GM19397 (cell line): ENCODE measurements around the gene CASP9.
A peak's percentile ranks its signal among the peaks of the same experiment; 100 is the strongest.
"Not testable (repeated sequence)": the region's sequence is repeated elsewhere in the genome, so short reads cannot be mapped to it uniquely, and the experiment has no call there.

Source experiments
- ATAC-seq: cut with Tn5 transposase; IDR thresholded peaks from one replicate; pipeline ENCODE4 v1.9.1; 2021; ENCODE audit warnings: mild to moderate bottlenecking, moderate library complexity; ENCODE audit not compliant: unreplicated experiment

The CASP9 gene

DNA sequence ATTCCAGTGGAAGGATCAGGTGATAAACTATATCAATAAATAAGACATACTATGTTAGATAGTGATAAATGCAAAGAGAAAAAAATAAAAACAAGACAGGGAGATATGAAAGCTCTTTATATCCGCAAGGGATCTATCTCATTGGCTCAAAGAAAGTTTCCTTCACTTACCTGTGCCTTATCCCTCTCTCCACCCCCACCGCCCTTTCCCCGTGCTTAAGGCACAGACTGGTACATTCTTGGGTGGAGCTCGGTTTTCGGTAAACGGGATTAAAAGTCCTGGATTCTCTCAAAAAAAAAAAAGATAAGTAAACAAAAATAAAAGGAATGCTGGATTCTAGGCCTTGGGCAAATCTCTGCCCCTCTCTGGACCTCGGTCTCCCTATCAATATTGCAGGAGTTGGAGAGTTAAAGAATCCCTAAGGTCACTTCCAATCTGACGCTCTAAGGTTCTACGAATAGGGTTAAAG lies 2.0 kb upstream of the CASP9 start:
- ATAC-seq, result no peak

DNA sequence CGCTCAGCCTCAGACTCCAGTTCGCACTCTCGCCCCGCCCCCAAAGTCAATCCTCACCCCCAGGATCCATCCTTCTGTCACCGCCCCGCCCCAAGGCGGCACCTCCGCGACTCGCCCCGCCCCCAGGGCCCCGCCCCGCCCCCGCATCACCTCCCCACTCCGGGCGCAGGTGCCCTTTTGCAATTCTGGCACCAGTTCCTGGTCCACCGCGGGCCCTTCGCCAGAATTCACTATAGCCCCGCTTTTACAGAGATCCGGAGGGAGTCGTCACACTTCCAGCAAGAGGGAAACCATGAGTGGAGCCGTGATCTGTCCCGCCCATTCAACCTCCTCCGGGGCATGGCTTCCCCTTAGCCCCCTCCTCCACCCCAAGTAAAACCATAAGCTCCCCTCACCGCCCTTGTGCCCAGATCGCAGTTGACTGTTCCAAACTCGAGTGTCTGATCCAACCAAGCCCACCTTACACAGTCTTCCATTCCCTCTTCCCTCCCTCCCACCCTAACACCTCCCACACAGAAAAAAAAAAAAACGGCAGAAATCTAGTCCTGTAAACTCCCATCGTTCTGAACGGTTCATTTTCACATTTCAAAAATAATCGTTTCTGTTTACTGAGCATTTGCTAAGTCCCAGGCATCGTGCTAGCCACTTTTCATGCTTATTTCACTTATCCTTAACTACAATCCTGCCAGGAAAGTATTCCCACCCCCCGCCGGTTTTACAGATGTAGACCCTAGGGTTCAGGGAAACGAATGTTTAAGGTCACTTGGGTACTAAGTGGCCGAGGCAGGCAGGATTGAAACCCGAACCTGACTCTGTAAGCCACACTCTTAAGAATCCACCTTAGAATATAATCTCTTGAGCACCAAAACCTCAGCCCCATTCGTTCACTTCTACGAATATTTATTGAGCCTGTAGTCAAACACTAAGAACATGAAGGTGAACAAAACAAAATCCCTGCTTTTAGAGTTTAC lies 1.3 kb upstream of the CASP9 start:
- peak; percentile 41 for ATAC-seq

DNA sequence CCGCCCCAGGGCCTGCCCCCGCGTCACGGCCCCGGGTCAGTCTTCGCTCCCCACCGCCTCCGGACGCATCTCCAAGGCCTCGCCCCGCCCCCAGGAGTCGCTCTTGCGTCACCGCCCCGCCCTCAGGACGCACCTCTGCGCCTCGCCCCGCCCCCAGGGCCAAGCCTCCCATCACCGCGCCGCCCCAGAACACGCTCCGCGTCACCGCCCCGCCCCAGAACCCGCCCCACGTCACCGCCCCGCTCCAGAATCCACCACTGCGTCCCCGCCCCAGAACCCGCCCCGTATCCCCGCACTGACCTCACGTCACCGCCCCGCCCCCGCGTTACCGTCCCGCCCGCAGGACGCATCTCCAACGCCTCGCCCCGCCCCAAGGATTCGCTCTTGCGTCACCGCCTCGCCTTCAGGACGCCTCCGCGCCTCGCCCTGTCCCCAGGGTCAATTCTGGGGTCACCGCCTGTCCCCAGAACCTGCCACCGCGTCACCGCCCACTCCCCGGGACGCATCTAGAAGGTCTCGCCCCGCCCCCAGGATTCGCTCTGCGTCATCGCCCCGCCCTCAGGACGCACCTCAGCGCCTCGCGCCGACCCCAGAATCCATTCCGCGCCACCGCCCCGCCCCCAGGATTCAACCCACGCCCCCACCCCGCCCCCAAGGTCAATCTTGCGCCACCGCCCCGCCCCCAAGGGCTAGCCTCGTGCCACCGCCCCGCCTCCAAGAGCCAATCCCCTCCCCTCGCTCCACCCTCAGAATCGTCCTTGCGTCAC lies 451 bp upstream of the CASP9 start:
- ATAC-seq, result peak; percentile 44

DNA sequence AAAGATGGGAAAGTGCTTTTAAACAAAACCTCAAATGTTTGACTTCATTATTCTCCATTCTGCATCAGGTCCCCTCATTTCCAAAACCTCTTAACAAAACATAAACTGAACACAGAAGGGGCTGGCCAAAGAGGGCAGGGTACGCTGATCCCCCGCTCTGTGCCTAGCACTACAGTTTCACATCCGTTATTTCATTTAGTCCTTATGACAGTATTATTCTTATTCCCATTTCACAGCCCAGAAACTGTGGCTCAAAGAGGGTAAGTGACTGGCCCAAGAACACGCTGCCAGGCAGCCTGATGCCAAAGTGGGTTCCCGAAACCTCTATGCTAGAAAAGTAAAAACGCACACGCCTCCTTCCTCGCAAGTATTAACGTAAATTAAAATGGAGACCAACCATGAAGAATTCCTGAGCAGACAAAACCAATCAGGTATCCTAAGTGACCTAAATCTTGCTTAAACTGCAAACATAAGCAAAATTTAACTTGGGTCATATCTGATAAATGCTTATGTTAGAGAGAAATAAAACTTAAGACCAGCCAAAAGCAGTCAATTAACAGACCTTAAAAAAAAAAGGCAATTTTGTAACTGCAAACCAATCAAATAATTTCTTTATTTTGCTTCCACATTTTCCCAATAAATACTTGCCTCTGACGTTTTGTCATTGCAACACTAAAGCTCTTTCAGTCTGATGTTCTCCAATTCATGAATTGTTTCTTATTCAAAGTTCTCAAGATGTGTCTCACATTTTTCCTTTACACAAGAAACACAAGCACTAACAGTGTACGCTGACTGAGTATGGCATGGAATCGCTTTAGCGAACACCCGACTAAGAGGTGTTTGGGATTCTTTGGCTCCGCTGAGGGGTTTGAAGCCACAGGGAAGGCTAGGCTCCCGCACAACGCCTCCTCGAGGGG lies 653 bp downstream of the CASP9 start:
- no peak for ATAC-seq

DNA sequence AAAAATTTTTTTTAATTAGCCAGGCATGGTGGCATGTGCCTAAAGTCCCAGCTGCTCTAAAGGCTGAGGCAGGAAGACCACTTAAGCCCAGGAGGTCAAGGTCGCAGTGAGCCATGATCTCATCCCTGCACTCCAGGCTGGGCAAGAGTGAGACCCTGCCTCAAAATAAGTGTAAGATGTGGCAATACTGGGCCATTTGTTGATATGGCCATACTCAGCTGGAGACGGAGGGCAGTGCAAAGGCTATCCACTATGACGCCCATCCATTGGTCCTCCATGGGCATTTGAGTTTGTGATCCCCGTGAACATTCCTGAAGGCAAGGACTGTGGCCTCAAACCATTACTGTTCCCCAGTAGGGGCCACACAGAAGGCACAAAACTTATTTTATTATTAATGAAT lies 1.5 kb downstream of the CASP9 start:
- ATAC-seq, result no peak

DNA sequence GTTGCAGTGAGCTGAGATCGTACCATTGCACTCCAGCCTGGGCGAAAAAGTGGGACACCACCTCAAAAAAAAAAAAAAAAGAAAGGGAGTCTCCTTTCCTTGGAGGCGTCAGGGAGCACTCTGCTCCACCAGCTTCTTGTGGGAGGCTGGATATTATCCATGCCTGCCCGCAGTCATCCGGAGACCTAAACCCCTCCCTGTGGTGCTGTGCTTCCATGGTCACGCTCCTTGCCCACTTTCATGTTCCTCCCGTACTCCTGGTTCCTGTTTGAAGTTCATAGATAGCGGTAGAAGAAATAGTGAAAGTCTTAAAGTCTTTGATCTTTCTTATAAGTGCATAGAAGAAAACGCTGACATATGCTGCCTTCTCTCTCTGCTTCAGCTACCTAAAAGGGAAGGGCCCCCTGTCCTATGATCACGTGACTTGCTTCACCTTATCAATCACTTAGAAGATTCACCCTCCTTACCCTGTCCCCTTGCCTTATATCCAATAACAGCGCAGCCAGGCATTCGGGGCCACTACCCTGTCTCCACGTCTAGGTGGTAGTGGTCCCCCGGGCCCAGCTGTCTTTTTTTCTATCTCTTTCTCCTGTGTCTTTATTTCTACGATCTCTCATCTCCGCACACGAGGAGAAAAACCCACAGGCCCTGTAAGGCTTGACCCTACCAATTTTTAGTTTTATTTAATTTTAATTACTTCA lies 2.7 kb downstream of the CASP9 start:
- not testable (repeated sequence) for ATAC-seq

DNA sequence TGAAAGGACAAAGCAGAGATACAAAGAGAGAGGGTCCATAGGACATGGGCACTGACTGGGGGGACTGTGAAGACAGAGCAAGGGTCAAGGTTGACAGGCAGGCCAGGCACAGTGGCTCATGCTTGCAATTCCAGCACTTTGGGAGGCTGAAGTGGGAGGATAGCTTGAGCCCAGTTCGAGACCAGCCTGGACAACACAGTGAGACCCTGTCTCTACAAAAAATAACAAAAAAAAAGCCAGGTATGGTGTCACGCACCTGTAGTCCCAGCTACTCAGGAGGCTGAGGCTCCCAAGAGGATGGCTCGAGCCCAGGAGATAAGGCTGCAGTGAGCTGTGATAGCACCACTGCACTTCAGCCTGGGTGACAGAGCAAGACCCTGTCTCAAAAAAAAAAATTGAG lies 4.4 kb downstream of the CASP9 start:
- ATAC-seq, result no peak

DNA sequence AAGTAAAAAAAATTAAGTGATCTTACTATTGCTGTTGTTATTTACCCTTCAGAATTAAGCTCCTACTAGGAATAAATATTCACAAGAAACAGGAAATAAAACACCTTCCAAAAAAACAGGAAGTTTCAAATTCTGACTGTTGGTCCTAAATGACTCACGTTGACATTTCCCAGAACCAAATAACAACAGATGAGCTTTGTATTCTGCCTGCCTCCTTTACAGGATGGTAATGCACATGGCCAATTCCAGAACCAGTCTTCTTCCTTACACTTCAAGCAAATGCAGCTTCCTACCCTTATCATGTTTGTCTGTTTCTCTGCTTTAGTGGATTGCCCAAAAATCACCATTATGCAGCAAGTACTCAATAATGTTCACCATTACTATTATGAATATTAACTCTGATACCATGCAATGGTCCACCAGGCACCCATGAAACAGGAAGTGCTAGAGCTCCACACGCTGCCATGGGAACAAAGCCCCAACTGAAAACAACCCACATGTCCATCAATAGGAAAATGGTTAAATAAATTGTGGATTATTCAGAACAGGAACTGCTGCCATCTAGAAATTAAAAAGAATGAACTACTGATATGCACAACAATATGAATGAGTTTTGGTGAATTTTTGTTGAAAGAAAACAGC lies 8.9 kb downstream of the CASP9 start:
- ATAC-seq, result no peak

DNA sequence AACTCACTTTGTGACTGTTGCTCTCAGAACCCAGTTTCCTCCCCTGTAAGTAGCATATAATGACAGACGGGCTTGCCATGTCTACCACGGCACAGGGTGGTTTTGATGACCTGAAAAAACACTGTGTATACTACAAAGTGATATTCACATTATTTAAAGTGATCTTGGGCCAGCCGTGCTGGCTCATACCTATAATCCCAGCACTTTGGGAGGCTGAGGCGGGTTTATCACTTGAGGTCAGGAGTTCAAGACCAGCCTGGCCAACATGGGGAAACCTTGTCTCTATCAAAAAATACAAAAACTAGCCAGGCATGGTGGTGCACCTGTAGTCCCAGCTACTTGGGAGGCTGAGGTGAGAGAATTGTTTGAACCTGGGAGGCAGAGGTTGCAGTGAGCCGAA lies 9.5 kb downstream of the CASP9 start:
- not testable (repeated sequence) for ATAC-seq

DNA sequence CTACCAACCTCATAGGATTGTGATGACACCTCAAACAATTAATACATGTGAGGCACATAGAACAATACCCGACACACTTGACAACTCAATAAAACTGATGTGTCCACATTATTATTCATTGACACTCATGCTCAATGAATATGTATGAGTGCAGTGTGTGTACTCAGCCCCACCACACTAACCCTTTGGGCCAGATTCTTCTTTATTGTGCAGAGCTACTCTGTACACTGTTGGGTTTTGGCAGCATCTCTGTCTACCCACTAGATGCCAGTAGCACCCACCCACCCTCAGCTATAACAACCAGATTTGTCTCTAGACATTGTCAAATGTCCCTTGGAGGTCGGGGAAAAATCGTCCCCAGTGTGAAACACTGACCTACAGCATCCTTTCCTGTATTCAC lies 10.1 kb downstream of the CASP9 start:
- ATAC-seq, result no peak

DNA sequence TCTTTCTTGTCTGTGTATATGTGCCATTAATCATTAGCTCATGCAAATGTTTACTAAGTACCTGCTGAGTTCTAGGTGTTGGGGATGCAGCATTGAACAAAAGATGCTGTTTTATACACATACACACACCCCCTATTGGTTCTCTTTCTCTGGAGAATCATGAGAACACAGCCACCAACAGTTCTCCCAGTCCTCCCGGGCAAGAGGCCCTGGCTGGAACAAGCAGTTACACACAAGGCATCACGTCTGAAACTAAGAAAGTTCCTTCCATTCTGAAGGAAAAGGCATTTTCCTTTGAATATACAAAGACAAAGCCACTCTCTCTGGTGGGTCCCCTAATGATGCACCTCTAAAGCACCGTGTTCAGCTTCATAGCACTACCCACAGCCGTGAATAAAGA lies 10.8 kb downstream of the CASP9 start:
- ATAC-seq, result no peak

DNA sequence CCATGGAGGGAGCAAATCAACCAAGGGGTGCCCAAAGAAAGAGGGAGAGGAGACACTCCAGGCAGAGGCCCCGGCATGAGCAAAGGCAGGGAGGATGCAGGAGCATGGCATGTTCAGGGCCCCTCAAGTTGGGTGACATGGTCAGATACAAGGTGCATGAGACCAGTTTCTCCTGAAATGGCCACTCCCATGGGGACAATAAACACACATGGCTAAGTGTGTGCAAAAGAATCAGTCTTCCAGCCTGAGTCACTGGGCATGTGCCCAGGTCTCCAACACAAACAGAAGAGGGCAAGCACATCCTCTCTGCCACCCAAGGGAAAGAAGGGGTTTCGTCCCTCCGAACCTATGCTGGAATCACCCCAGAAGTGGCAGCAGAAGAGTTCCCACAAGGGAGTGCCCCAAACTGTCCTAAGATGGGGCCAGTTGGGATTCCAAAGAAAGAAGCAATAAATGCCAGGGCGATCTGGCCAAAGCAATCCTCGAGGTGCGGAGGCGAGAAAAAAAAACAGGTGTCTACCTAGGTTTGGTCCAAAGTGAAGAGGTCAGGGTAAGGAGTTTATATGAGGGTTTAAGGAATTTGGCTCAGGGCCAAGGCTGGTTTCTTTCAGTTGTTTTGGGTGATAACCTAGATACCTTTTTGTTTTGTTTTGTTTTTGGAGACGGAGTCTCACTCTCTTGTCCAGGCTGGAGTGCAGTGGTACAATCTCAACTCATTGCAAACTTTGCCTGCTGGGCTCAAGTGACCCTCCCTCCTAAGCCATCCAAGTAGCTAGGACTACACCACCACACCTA lies 13.2 kb downstream of the CASP9 start:
- no peak for ATAC-seq

DNA sequence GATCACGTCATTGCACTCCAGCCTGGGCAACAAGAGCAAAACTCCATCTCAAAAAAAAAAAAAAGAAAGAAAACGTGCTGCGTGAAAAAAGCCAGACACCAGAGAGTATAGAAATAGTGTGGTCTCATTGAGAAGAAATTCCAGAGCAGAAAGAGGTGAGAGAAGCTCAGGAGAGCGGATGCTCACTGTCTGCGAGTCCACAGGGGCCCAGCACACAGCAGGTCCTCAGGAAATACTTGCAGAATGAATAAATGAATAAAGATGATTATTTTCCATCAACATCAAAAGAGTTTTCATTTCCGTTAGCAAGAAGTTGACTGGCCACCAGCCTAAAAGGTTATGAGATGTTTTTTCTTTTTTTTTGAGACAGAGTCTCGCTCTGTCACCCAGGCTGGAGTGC lies 14.4 kb downstream of the CASP9 start:
- ATAC-seq, result no peak

DNA sequence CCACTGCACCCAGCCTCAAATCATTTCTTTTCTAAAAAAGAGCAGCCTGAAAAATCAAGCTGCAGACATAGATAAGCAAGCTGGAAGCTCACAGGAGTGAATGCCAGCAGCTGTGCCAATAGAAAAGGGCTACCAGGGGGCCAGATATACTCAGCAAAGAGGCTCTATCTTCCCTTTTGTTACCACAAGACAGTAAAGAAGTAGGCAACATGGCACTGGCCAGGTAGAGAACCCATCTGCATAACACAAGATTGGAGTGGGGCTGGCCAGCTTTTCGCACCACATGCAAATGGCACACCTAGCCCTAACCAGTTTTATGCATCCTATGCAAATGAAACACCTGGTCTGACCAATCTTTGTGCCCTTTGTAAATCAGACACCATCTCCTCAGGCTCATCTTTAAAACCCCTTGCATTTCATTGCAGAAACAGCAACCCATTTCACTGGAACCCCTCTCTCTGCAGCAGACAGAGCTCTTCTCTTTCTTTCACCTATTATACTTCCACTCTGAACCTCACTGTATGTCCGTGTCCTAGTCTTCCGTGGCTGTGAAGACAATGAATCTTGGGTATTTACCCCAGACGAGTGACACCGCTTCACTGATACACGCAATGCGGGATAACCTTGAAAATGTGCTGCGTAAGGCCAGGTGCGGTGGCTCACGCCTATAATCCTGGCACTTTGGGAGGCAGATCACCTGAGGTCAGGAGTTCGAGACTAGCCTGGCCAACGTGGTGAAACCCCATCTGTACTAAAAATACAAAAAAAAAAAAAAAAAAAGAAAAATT lies 15.1 kb downstream of the CASP9 start:
- ATAC-seq, result no peak

DNA sequence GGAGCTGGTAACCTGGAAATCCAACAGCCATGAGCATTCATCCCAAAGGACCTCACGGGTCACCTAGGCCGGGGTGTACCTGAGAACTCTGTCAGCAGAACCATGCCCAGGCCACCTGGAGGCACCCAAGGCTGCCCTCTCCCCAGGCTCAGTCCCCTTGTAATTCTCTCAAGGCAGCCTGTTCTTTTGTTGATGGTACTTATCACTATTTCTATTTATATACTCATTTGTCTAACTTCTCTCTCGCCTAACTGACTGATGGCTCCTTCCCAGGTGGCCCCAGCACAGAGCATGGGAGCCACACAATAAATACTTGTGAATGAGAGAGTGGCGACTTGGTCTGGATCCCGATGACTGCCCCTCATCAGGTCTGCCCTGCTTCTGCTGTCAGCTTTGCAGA lies 16.7 kb downstream of the CASP9 start:
- ATAC-seq, result no peak

DNA sequence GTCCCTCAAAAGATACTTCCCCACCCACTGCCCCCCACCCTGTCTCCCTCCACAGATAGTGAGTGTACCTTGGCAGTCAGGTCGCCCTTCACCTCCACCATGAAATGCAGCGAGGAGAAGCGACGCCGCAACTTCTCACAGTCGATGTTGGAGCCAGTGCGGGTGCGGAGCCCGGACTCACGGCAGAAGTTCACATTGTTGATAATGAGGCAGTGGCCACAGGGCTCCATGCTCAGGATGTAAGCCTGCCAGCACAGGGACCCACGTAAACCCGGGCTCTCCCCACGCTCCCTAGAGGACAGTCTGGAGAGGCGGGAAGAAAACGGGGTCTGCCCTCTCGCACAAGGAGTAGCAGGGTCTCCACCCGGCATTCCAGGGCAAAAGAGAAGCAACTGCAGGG lies 17.2 kb downstream of the CASP9 start:
- ATAC-seq, result no peak

DNA sequence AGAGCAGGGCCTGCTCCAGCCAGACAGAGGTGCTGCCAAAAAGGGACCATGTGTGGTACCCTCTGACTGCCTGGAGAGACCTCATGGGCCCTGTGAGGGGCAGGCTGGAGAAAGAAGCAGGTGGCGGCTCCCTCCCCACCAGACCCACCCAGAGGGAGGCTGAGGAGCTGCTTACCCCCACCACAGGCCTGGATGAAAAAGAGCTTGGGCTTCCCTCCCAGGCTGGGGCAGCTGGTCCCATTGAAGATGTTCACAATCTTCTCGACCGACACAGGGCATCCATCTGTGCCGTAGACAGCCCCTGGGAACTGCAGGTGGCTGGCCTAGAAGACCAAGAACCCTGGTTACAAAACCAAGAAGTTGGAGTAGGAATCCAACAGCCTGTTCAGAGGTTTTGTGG lies 19.6 kb downstream of the CASP9 start:
- ATAC-seq, result no peak
